Measurements from ENCODE around the gene ATG9A. TPM values are rescaled to one million over a fixed set of nuclear protein-coding genes. Genes with fewer than 3 reads are reported as not detected.
A peak's percentile ranks its signal among the peaks of the same experiment; 100 is the strongest.

The ATG9A gene
- total RNA-seq, 1 experiment from 2014 or later: 46.4 TPM

DNA sequence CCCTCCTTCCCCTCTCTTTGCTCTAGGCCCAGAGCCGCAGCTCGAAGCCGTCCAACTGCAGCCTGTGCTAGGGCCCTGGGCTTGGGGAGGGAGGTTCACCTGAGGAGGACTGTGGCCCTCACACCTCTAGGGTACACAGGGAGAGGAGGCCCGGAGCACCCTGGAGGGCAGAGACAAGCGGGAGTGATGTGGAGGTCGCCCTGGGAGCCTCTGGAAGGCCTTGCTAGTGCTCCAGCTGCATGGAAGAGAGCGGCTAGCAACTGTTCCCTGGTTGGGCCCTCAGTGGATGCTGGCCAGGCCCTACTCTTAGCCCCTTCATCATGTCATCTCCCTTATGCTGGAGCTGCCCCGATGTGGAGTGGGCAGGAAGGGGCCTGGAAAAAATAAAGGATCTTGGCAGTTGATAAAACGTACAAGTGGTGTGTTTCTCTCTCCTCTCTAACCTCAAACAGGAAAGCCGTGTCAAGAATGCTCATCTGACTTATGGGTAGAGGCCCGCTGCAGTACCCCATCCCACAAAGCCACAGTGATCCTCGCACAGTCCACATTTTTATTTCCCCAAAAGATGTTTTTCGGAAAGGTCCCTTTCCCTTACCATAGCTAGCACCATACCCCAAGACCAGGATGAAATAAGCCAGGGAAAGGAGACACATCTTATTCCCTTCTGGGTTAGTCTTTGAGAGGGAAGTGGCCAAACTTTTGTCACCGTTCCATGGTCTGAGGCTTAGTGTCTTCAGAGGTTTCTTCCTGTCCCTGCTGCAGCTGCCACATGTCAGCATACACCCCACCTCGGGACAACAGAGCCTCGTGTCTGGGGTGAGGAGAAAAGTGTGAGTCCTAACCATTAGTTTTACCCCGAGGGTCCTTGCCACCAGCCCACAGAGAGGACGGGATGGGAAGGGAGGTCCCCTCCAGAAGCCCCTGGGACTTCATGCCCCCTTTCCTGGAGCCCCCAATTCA, 19.9 kb downstream of the ATG9A start:
- H3K23me2 ChIP-seq (ENCODE audit: insufficient read length, low read depth, low read length, poor library complexity, severe bottlenecking): peaks cover 4% of the 10 kb centered on the region
- H3K14ac ChIP-seq (ENCODE audit: insufficient read depth, low read length): no peak overlapping the region
- no peaks in the 10 kb centered on the region for H4K20me1 ChIP-seq (ENCODE audit: control insufficient read depth, insufficient read depth, insufficient read length)
- no peak overlapping the region for H3K4me2 ChIP-seq (ENCODE audit: insufficient read depth, insufficient read length, low read length)
- no peaks in the 10 kb centered on the region for H3K79me2 ChIP-seq (ENCODE audit: insufficient read depth, low read length)
- H3K4ac ChIP-seq (ENCODE audit: low read depth, low read length): no peak overlapping the region
- Mint-ChIP-seq H3K27ac (peak overlapping the region in 1 of 3 experiments; percentile 48; a peak in 1 of 7 replicates), H3K27me3 (ENCODE audit: low read depth) (peaks cover 1% of the 10 kb centered on the region), H3K9me3 (peaks cover under 1% of the 10 kb centered on the region in 2 experiments; a peak in 3 of 5 replicates), H3K36me3 (ENCODE audit: insufficient read depth in 1 of 3, low read depth in 3 of 3) (peaks cover 12 to 67% (median 53%) of the 10 kb centered on the region in 3 experiments), H3K4me3 (no peak overlapping the region), H3K4me1 (peaks cover 8 to 13% of the 10 kb centered on the region in 2 experiments)
- whole genome bisulfite sequencing (ENCODE audit: extremely low coverage, insufficient read length, low lambda C conversion rate): no CpG with 5 or more reads among the region's 18 CpGs
- no peak overlapping the region for H3K23ac ChIP-seq (ENCODE audit: insufficient read length, low read depth, low read length)
- no peaks in the 10 kb centered on the region for H3K27me3 ChIP-seq (ENCODE audit: insufficient read depth, low read length)
- no peaks in the 10 kb centered on the region for H3K79me1 ChIP-seq (ENCODE audit: insufficient read depth, low read depth, low read length, poor library complexity, severe bottlenecking)
- H3K56ac ChIP-seq (ENCODE audit: insufficient read length, low read depth, low read length): no peak overlapping the region
- no peak overlapping the region for H3K27ac ChIP-seq (ENCODE audit: insufficient read length, low read depth, low read length)
- no peaks in the 10 kb centered on the region for H3K4me1 ChIP-seq (ENCODE audit: insufficient read depth, low read length)
- DNase-seq: no peak
- H4K5ac ChIP-seq (ENCODE audit: insufficient read length, low read depth, low read length): no peak overlapping the region
- no peak overlapping the region for H2BK15ac ChIP-seq (ENCODE audit: low read depth, low read length)
- no peak overlapping the region for H3T11ph ChIP-seq (ENCODE audit: low read length)
- no peak overlapping the region for H2BK20ac ChIP-seq (ENCODE audit: low read depth, low read length, poor library complexity, severe bottlenecking)
- H3K9ac ChIP-seq (ENCODE audit: extremely low read depth, insufficient read length, low read length): no peak overlapping the region
- H2BK5ac ChIP-seq (ENCODE audit: insufficient read length, low read length): no peak overlapping the region
- H3K18ac ChIP-seq (ENCODE audit: insufficient read length, low read depth, low read length): no peak overlapping the region
- no peak overlapping the region for H4K91ac ChIP-seq (ENCODE audit: insufficient read length, low read depth, low read length)
- no peak overlapping the region for H2AFZ ChIP-seq (ENCODE audit: low read length)
- TF ChIP-seq, protein P1, sequence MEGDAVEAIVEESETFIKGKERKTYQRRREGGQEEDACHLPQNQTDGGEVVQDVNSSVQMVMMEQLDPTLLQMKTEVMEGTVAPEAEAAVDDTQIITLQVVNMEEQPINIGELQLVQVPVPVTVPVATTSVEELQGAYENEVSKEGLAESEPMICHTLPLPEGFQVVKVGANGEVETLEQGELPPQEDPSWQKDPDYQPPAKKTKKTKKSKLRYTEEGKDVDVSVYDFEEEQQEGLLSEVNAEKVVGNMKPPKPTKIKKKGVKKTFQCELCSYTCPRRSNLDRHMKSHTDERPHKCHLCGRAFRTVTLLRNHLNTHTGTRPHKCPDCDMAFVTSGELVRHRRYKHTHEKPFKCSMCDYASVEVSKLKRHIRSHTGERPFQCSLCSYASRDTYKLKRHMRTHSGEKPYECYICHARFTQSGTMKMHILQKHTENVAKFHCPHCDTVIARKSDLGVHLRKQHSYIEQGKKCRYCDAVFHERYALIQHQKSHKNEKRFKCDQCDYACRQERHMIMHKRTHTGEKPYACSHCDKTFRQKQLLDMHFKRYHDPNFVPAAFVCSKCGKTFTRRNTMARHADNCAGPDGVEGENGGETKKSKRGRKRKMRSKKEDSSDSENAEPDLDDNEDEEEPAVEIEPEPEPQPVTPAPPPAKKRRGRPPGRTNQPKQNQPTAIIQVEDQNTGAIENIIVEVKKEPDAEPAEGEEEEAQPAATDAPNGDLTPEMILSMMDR (conservative IDR thresholded peaks at IDR 0.05): no peak
- no peak overlapping the region for H2BK120ac ChIP-seq (ENCODE audit: low read depth, low read length, poor library complexity, severe bottlenecking)
- H4K8ac ChIP-seq (replicated peaks; ENCODE audit: insufficient read length, low read depth, low read length): no peak overlapping the region
- H3K9me3 ChIP-seq (ENCODE audit: control insufficient read depth, low read depth, low read length): no peaks in the 10 kb centered on the region
- H2AK5ac ChIP-seq (ENCODE audit: insufficient read length, low read length): no peak overlapping the region
- no peak overlapping the region for H2BK12ac ChIP-seq (ENCODE audit: insufficient read length, low read depth, low read length)

All from H9 (cell line).